Endothelial cell of hepatic sinusoid (primary cell): Measurements from ENCODE around the gene AZIN2.

Source experiments
- in situ Hi-C: cut with HindIII; loops from 2 replicates; pipeline ENCODE4 v1.10.0; 2017; ENCODE audit warnings: low sequenced_read_pairs

AZIN2 gene

GRCh38 chr1:33080885-33081553, at the start of gene AZIN2:
AZIN2 (plus strand) TSS chr1:33081153; CDS start chr1:33082250, 1,097 bp downstream.
- in situ Hi-C loops = no loop called here

- in situ Hi-C loops = no loop called here
These were observed 49.4 kb upstream of the AZIN2 start for GRCh38 chr1:33031506-33031905.

- in situ Hi-C loops = no loop called here
These were observed 48.7 kb upstream of the AZIN2 start for GRCh38 chr1:33032126-33032869.

- in situ Hi-C loops = no loop called here
These were observed 44.9 kb upstream of the AZIN2 start for GRCh38 chr1:33036051-33036525.

- in situ Hi-C loops = no loop called here
These were observed 44.1 kb upstream of the AZIN2 start, which contains the start of gene AK2 for GRCh38 chr1:33036526-33037503. AK2 (minus strand) TSS chr1:33036883; CDS start chr1:33036828, 55 bp downstream.

GRCh38 chr1:33039840-33040239, 41.1 kb upstream of the AZIN2 start:
- in situ Hi-C loops = no loop called here

- in situ Hi-C loops = no loop called here
These were observed 39.9 kb upstream of the AZIN2 start for GRCh38 chr1:33041026-33041425.

- in situ Hi-C loops = no loop called here
These were observed 38.1 kb upstream of the AZIN2 start for GRCh38 chr1:33042831-33043230.

- in situ Hi-C loops = no loop called here
These were observed 37.5 kb upstream of the AZIN2 start for GRCh38 chr1:33043267-33044092.

GRCh38 chr1:33045246-33045645, 35.7 kb upstream of the AZIN2 start:
- in situ Hi-C loops = loop anchor here (5.0 kb wide), 1 partner anchor 103 kb away; no protein-coding TSS in a partner anchor

GRCh38 chr1:33045814-33046213, 35.1 kb upstream of the AZIN2 start:
- in situ Hi-C loops = loop anchor here (5.0 kb wide), 1 partner anchor 104 kb away; no protein-coding TSS in a partner anchor

GRCh38 chr1:33046234-33046633, 34.7 kb upstream of the AZIN2 start:
- in situ Hi-C loops = loop anchor here (5.0 kb wide), 1 partner anchor 104 kb away; no protein-coding TSS in a partner anchor

GRCh38 chr1:33047290-33047689, 33.7 kb upstream of the AZIN2 start:
- in situ Hi-C loops = loop anchor here (5.0 kb wide), 1 partner anchor 105 kb away; no protein-coding TSS in a partner anchor

GRCh38 chr1:33047839-33048305, 33.1 kb upstream of the AZIN2 start:
- in situ Hi-C loops = loop anchor here (5.0 kb wide), 1 partner anchor 106 kb away; no protein-coding TSS in a partner anchor

- in situ Hi-C loops = loop anchor here (5.0 kb wide), 1 partner anchor 106 kb away; no protein-coding TSS in a partner anchor
These were observed 32.5 kb upstream of the AZIN2 start for GRCh38 chr1:33048426-33048825.

GRCh38 chr1:33049371-33049770, 31.6 kb upstream of the AZIN2 start:
- in situ Hi-C loops = loop anchor here (5.0 kb wide), 1 partner anchor 107 kb away; no protein-coding TSS in a partner anchor

- in situ Hi-C loops = no loop called here
These were observed 30.5 kb upstream of the AZIN2 start for GRCh38 chr1:33050221-33051076.

GRCh38 chr1:33055210-33056008, 25.5 kb upstream of the AZIN2 start:
- in situ Hi-C loops = no loop called here
